ENCODE measurements around the gene PLAA. TPM values are rescaled to one million over a fixed set of nuclear protein-coding genes. Genes with fewer than 3 reads are reported as not detected.
"Not testable (repeated sequence)": the region's sequence is repeated elsewhere in the genome, so short reads cannot be mapped to it uniquely, and the experiment has no call there.

The PLAA gene
- total RNA-seq, 1 experiment from 2014 or later = 41.2 TPM

DNA sequence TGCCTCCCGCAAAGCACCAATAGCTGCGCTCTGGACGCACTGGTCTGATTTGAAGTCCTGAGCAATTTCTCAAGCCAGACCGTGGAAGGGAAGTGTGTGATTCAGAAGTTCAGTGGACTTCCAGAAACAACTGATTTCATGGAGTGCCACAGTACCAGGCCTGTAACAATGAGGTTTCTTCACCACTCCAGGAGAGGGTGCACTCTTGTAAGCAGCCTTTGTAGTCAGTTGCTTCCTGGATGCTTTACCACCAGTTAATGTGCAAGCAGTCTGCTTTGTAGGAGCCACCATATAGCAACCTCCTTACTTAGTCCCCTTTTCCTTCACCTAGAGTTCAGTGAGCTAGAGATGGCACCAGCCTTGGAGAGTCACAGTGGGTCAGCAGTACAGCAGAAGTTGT, 66.8 kb downstream of the PLAA start:
- CTCF ChIA-PET = no interaction called here
- POLR2A ChIA-PET = no interaction called here
- Histone ChIP-seq H3K27ac (ENCODE audit: low read depth, low read length) (no peak overlapping the region), H3K9me2 (ENCODE audit: insufficient read depth) (no peaks in the 10 kb centered on the region), H3K4me2 (ENCODE audit: low read length) (no peak overlapping the region), H3K4me1 (ENCODE audit: control insufficient read depth in 1 of 2, insufficient read depth in 2 of 2, low read length in 2 of 2) (no peaks in the 10 kb centered on the region), H3K36me3 (ENCODE audit: control insufficient read depth in 1 of 2, insufficient read depth in 2 of 2, low read length in 2 of 2) (peaks cover 9 to 19% of the 10 kb centered on the region in 2 experiments; a peak in 3 of 4 replicates), H3K27me3 (ENCODE audit: insufficient read depth, low read length) (no peaks in the 10 kb centered on the region), H3K79me2 (ENCODE audit: insufficient read depth, low read length) (peaks cover 4% of the 10 kb centered on the region), H3K4me3 (replicated peaks in 1 of 2; ENCODE audit: low read depth in 1 of 2, low read length in 2 of 2) (no peak overlapping the region), H3K9ac (ENCODE audit: low read length) (no peak overlapping the region), H2AFZ (ENCODE audit: low read depth, low read length, poor library complexity, severe bottlenecking) (no peak overlapping the region), H3K9me3 (ENCODE audit: control insufficient read depth in 1 of 2, insufficient read depth in 1 of 2, low read depth in 1 of 2, low read length in 2 of 2) (peaks cover 0 to 8% of the 10 kb centered on the region in 2 experiments; a peak in 1 of 4 replicates), H4K20me1 (ENCODE audit: insufficient read depth) (no peaks in the 10 kb centered on the region; the same call in 1 of the 2 replicates)
- DNase-seq (ENCODE audit: low read depth, low spot score) = no peak
- ATAC-seq = no peak
- BruUV-seq (replicated peaks) = no TSS peak
- intact Hi-C loops (cut with micrococcal nuclease) = no loop called here
- no peak for TF ChIP-seq SP1 (IDR thresholded peaks at IDR 0.05; ENCODE audit: low read depth)
- no peak for TF ChIP-seq ATF3 (IDR thresholded peaks at IDR 0.05)
- TF ChIP-seq RAD21 (IDR thresholded peaks at IDR 0.05; ENCODE audit: low read depth) = no peak
- no peak for TF ChIP-seq MAX (IDR thresholded peaks at IDR 0.05)
- TF ChIP-seq EGR1 (IDR thresholded peaks at IDR 0.05; ENCODE audit: low read depth) = no peak
- TF ChIP-seq YY1 (IDR thresholded peaks at IDR 0.05; ENCODE audit: extremely low read depth, insufficient replicate concordance, low read depth, low read length) = no peak
- no peak for TF ChIP-seq EZH2 (IDR thresholded peaks at IDR 0.05)
- TF ChIP-seq ZFX (IDR thresholded peaks at IDR 0.05) = no peak
- TF ChIP-seq TCF7L2 (IDR thresholded peaks at IDR 0.05; ENCODE audit: borderline replicate concordance, extremely low read depth, insufficient read depth, insufficient read length) = no peak
- no peak for TF ChIP-seq ZNF274 (IDR thresholded peaks at IDR 0.05; ENCODE audit: low read depth, low read length)
- no peak for TF ChIP-seq SRF (IDR thresholded peaks at IDR 0.05; ENCODE audit: low read depth)
- TF ChIP-seq CEBPB (IDR thresholded peaks at IDR 0.05; ENCODE audit: low read depth) = no peak
- no peak for TF ChIP-seq CBX3 (IDR thresholded peaks at IDR 0.05; ENCODE audit: low read depth)
- TF ChIP-seq, protein P1, sequence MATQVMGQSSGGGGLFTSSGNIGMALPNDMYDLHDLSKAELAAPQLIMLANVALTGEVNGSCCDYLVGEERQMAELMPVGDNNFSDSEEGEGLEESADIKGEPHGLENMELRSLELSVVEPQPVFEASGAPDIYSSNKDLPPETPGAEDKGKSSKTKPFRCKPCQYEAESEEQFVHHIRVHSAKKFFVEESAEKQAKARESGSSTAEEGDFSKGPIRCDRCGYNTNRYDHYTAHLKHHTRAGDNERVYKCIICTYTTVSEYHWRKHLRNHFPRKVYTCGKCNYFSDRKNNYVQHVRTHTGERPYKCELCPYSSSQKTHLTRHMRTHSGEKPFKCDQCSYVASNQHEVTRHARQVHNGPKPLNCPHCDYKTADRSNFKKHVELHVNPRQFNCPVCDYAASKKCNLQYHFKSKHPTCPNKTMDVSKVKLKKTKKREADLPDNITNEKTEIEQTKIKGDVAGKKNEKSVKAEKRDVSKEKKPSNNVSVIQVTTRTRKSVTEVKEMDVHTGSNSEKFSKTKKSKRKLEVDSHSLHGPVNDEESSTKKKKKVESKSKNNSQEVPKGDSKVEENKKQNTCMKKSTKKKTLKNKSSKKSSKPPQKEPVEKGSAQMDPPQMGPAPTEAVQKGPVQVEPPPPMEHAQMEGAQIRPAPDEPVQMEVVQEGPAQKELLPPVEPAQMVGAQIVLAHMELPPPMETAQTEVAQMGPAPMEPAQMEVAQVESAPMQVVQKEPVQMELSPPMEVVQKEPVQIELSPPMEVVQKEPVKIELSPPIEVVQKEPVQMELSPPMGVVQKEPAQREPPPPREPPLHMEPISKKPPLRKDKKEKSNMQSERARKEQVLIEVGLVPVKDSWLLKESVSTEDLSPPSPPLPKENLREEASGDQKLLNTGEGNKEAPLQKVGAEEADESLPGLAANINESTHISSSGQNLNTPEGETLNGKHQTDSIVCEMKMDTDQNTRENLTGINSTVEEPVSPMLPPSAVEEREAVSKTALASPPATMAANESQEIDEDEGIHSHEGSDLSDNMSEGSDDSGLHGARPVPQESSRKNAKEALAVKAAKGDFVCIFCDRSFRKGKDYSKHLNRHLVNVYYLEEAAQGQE (IDR thresholded peaks at IDR 0.05; ENCODE audit: low read depth) = no peak
- TF ChIP-seq JUND (IDR thresholded peaks at IDR 0.05) = no peak
- RAD21 ChIA-PET (ENCODE audit: low non-redundant PET in 1 of 2, low total read pairs in 2 of 2, uncharacterized antibody in 2 of 2, unreplicated experiment in 2 of 2) = no interaction called here

GRCh38 chr9:26875155-26875554, 71.9 kb downstream of the PLAA start:
- H3K4me2 ChIP-seq (ENCODE audit: low read length); H3K9me3 ChIP-seq (ENCODE audit: control insufficient read depth in 1 of 2, insufficient read depth in 1 of 2, low read depth in 1 of 2, low read length in 2 of 2); H4K20me1 ChIP-seq (ENCODE audit: insufficient read depth); H3K4me3 ChIP-seq (replicated peaks in 1 of 2; ENCODE audit: low read depth in 1 of 2, low read length in 2 of 2); H3K27ac ChIP-seq (ENCODE audit: low read depth, low read length); H3K27me3 ChIP-seq (ENCODE audit: insufficient read depth, low read length); BruUV-seq (replicated peaks); H3K36me3 ChIP-seq (ENCODE audit: control insufficient read depth in 1 of 2, insufficient read depth in 2 of 2, low read length in 2 of 2); H3K9me2 ChIP-seq (ENCODE audit: insufficient read depth); intact Hi-C loops (cut with micrococcal nuclease); RAD21 ChIA-PET (ENCODE audit: low non-redundant PET in 1 of 2, low total read pairs in 2 of 2, uncharacterized antibody in 2 of 2, unreplicated experiment in 2 of 2); DNase-seq (ENCODE audit: low read depth, low spot score); H3K79me2 ChIP-seq (ENCODE audit: insufficient read depth, low read length); ATAC-seq; H3K9ac ChIP-seq (ENCODE audit: low read length); H3K4me1 ChIP-seq (ENCODE audit: control insufficient read depth in 1 of 2, insufficient read depth in 2 of 2, low read length in 2 of 2); POLR2A ChIA-PET; H2AFZ ChIP-seq (ENCODE audit: low read depth, low read length, poor library complexity, severe bottlenecking): not testable (repeated sequence)
- CTCF ChIA-PET = interaction anchor here (1.5 kb wide), 1 partner anchor 14 kb away, joined by 6 read pairs; no protein-coding TSS in a partner anchor

All from HCT116 (cell line).